NCI-H226 (cell line): ENCODE results near the gene CCDC127.

Source experiments
- DNase-seq: peaks from one replicate; pipeline ENCODE4 v3.0.0-alpha.2; 2015

The CCDC127 gene

DNA sequence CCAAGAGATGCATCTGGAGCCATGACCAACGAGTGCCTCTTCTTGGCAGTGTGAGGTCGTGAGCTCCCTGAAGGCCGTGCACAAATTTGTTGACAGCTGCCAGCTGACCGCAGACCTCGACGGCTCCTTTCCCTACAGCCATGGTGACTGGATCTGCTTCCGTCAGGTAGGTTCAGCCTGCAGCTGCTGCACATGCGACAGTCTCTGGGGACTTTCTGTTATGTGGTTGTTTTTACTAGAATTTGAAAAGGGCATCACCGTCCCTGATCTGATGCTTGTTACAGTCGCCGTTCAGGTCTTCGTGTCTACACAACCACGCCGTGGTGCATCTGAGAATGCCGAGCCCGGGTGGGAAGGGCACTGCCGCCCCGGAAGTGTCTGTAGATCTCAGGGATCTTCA is 63.1 kb downstream of the CCDC127 start:
- no peak for DNase-seq

DNA sequence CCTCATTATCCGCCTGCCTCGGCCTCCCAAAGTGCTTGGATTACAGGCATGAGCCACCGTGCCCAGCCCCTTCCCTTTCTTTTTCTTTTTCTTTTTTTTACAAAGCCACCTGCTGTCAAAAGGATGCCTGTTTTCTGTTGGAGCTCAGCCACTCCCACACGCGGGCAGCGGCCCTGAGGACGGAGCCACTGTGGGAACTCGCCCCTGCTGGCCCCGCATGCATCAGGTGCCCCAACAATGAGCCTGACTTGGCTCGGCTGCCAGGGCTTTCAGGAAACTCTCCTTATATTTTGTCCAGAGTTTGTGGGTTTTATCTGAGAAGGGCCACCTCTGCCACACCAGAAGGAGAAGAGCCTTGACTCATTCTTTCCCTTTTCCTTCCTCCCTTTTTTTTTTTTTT is 63.7 kb downstream of the CCDC127 start:
- no peak for DNase-seq

DNA sequence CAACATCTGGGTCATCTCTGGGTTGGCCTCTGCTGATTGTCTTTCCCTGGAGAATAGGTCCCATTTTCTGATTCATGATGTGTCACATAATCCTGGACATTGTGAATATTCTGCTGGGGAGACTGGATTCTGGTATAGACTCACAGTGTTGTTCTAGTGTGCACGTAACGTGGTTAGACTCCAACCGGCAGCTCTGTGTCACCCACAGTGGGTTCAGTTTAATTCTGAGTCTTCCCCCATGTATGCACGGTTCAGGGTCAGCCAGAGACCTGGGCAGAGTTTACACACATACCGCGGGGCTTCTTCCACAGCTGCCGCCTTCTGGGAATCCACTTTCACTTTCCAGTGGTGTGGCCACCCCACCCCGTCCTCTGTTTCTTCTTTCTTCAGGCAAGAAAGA is 64.7 kb downstream of the CCDC127 start:
- DNase-seq = no peak

DNA sequence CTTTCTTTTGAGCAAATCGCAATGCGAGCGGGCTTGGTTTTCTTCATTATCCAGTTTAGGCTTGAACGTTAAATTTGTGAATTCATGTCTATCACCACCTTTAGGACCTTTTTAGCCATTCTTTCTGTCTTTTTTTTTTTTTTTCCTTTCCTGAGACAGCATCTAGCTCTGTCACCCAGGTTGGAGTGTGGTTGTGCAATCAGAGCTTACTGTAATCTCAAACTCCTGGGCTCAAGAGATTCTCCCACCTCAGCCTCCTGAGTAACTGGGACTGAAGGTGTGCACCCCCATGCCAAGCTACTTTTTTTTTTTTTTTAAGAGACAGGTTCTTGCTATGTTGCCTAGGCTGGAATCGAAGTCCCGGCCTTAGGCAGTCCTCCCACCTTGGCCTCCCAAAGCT is 65.9 kb downstream of the CCDC127 start:
- no peak for DNase-seq

DNA sequence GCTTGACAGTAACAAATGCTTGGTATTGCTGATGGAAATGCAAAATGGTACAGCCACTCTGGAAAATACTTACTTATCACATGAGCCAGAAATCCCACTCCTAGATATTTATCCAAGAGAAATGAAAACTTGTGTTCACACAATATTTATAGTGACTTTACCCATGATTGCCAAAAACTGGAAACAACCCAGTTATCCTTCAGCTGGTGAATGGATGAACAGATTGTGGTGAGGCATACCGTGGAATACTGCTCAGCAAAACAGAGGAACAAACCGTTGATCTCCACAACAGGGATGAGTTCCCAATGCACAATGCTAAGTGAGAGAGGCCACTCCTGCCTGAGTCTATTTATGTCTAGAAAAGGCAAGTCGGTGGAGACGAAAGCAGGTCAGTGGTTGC is 67.2 kb downstream of the CCDC127 start:
- no peak for DNase-seq

DNA sequence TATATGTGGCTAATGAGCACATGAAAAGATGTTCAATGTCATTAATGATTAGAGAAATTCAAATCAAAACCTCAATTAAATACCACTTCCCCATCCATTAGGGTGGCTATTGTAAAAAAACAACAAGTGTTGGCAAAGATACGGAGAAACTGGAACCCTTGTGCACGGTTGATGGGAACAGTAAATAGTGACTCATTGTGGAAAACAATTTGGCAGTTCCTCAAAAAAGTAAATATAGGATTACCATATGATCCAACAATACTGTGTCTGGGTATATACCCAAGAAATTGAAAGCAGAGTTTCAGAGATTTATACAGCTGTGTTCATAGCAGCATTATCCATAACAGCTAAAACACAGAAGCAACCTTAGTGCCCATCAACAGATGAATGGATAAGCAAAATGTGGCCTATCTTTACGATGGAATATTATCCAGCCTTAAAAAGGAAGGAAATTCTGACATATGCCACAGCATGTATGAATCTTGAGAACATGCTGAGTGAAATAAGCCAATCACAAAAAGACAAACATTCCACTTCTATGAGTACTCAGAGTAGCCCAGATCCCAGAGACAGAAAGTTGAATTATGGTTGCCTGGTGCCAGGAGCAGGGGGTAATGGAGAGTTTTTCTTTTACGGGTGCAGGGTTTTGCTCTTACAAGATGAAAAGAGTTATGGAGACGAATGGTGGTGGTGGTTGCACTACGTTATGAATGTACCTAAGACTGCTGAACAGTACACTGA is 68.0 kb downstream of the CCDC127 start:
- DNase-seq = no peak

DNA sequence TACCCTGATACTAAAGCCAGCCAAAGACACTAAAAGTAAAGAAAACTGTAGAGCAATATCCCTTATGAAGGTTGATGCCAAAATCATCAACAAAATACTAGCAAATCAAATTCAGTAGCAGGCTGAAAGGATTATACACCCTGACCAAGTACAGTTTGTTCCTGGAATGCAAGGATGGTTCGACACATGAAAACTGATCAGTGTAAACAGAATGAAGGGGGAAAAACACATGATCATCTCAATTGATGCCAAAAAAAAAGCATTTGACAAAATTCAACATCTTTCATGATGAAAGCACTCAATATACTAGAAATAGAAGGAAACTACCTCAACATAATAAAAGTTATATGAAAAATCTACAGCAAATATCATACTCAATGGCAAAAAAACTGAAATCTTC is 70.2 kb downstream of the CCDC127 start:
- no peak for DNase-seq
